Naive thymus-derived CD8-positive, alpha-beta T cell (primary cell): Measurements from ENCODE around the gene MACROD1. TPM values are rescaled to one million over a fixed set of nuclear protein-coding genes. Genes with fewer than 3 reads are reported as not detected.
A peak's percentile ranks its signal among the peaks of the same experiment; 100 is the strongest.
"Not testable (repeated sequence)": the region's sequence is repeated elsewhere in the genome, so short reads cannot be mapped to it uniquely, and the experiment has no call there.

ENCODE experiments used
- ATAC-seq, 2 donors: fragments of 150-1000 bp; cut with Tn5 transposase in 1 of 2; sonication (Bioruptor Pico), chemical (Tn5 transposase) in 1 of 2; 1 replicate in 1 of 2; 2 replicates in 1 of 2; pipeline ENCODE4 v1.10.0; 2021; ENCODE audit warnings: mild to moderate bottlenecking in 2 of 2, moderate library complexity in 2 of 2
- POLR2A ChIA-PET: fragments of 350-600 bp; sonication (Branson Sonifier 250); formaldehyde crosslinking; loops from one replicate; lab custom pipeline; 2021; ENCODE audit warnings: antibody characterized with exemption; lab: Charles Lee
- DNase-seq, 10 donors: peaks; one replicate each; pipeline versions ENCODE4 v3.0.0 to v3.0.0-alpha.2; 2020 to 2022
- H3K27ac Mint-ChIP-seq, 10 donors: one replicate each; pipeline ENCODE4 v1.8.0; 2020 to 2022; ENCODE audit warnings: mild to moderate bottlenecking in 10 of 10, mixed read lengths in 10 of 10, moderate library complexity in 4 of 10, inconsistent platforms in 1 of 10
- H3K27me3 Mint-ChIP-seq, 5 donors: one replicate each; pipeline ENCODE4 v1.8.0; 2021 to 2022; ENCODE audit warnings: mixed read lengths in 5 of 5
- H3K36me3 Mint-ChIP-seq, 3 donors: one replicate each; pipeline ENCODE4 v1.8.0; 2020 to 2022; ENCODE audit warnings: mixed read lengths in 3 of 3, mild to moderate bottlenecking in 2 of 3, inconsistent platforms in 1 of 3
- H3K4me1 Mint-ChIP-seq, 4 donors: one replicate each; pipeline ENCODE4 v1.8.0; 2021 to 2022; ENCODE audit warnings: mixed read lengths in 4 of 4
- H3K4me3 Mint-ChIP-seq, 10 donors: one replicate each; pipeline ENCODE4 v1.8.0; 2020 to 2022; ENCODE audit warnings: mild to moderate bottlenecking in 10 of 10, mixed read lengths in 10 of 10, moderate library complexity in 6 of 10, inconsistent platforms in 1 of 10
- H3K9me3 Mint-ChIP-seq, 9 donors: one replicate each; pipeline ENCODE4 v1.8.0; 2020 to 2022; ENCODE audit warnings: mixed read lengths in 9 of 9, mild to moderate bottlenecking in 3 of 9, inconsistent platforms in 1 of 9, moderate library complexity in 1 of 9
- polyA plus RNA-seq, 3 donors: library from polyadenylated mRNA; unstranded; fragments of 300-500 nt; fragmentation: Illumina TruSeq; gene quantifications; one replicate each; pipeline ENCODE4 v1.2.3, GENCODE V29; 2021
- total RNA-seq, 8 experiments: library from RNA in 2 of 8; stranded (reverse) in 2 of 8; gene quantifications; one replicate each; pipeline ENCODE4 v1.2.3 and lab custom pipeline; 2021 to 2026

MACROD1 gene
- total and polyA plus RNA-seq, 5 experiments from 2014 or later: 7.3 to 14.4 (median 10.8) TPM

DNA sequence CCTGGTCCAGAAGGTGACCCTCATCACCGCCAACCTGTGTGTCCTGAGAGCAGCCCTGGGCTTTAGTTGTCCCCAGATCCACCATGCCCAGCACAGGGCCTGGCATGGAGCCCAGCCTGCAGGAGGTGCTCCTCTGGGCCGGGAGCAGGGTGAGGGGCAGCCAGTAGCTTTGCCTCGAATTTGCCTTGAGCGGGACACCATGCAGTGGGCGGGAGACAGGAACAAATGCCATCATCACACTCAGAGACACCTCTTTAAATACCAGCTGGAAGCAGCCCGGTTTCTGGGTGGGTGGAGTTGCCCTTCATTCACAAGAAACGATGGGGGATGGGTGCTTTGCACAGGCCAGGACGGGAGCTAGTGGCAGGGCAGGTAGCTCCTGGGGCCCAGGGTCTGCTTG, 110.8 kb downstream of the MACROD1 start:
- H3K4me3 Mint-ChIP-seq: no peak overlapping the region
- ATAC-seq (no peak), DNase-seq (no peak)
- H3K27me3 Mint-ChIP-seq: no peaks in the 10 kb centered on the region
- H3K27ac Mint-ChIP-seq: peak overlapping the region in 1 of 10 donors; percentile 70
- H3K9me3 Mint-ChIP-seq: no peaks in the 10 kb centered on the region
- POLR2A ChIA-PET: no interaction called here
- H3K36me3 Mint-ChIP-seq: no peaks in the 10 kb centered on the region
- peaks cover 0 to 3% (median 0%) of the 10 kb centered on the region in 4 donors for H3K4me1 Mint-ChIP-seq

DNA sequence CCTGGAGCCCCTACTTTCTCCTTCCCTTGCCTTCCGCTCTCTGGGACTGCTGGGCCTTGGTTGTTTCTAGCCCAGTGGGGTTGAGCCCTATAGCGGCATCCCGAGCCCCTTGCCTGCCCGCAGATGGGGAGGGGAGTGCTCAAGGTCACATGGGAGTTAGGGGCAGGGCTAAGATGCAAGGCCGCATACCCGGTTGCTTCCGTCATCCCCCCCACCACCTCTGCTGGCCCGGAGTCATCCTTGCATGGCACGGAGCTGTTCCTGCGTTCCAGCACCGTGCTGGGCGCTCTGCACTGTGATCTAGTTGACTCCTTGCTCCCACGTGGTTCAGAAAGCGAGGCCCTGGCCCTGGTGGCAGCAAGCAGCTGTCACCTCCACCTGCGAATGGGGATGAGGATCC, 112.2 kb downstream of the MACROD1 start:
- no peak overlapping the region for H3K4me3 Mint-ChIP-seq
- ATAC-seq: no peak
- H3K9me3 Mint-ChIP-seq: no peaks in the 10 kb centered on the region
- no peak for DNase-seq
- peaks cover 0 to 3% (median 0%) of the 10 kb centered on the region in 4 donors for H3K4me1 Mint-ChIP-seq
- H3K27ac Mint-ChIP-seq: no peak overlapping the region
- POLR2A ChIA-PET: no interaction called here
- H3K36me3 Mint-ChIP-seq: no peaks in the 10 kb centered on the region
- H3K27me3 Mint-ChIP-seq: no peaks in the 10 kb centered on the region

DNA sequence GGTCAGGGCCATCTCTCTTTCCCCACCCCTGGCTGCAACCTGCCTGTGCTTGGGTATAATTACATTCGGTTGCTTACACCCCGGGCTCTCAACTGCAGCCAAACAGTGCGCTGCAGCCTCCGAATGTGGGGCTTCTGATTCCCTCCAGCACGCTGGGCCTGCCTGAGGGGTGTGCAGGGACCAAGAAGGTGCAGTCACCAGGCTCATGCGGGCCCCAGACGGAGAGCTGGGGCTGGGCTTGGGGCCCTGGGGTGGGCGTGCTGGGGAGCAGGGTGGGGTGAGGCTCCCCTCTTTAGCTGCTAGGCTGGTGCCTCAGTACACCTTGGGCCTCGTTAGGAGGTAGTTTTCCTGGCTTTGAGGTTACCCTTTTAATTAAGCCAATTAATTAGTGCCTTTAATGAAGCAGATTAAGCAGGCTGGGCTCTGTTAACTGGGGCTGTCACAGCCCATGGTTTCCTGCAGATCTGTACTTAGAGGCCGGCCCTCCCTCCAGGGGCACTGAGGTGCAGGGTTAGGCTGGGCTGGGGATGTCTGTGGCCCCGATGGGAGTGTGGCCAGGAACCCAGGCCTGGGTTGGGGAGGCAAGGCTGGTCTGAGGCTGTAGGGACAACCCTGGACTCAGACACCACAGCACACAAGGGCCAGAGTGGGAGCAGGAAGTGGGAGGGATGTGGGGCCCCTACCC, 112.8 kb downstream of the MACROD1 start:
- H3K4me1 Mint-ChIP-seq: peaks cover 0 to 3% (median 0%) of the 10 kb centered on the region in 4 donors
- peak overlapping the region in 1 of 10 donors; percentile 44 for H3K27ac Mint-ChIP-seq
- H3K27me3 Mint-ChIP-seq: no peaks in the 10 kb centered on the region
- POLR2A ChIA-PET: no interaction called here
- DNase-seq (no peak), ATAC-seq (no peak)
- H3K9me3 Mint-ChIP-seq: no peaks in the 10 kb centered on the region
- no peak overlapping the region for H3K4me3 Mint-ChIP-seq
- H3K36me3 Mint-ChIP-seq: no peaks in the 10 kb centered on the region

DNA sequence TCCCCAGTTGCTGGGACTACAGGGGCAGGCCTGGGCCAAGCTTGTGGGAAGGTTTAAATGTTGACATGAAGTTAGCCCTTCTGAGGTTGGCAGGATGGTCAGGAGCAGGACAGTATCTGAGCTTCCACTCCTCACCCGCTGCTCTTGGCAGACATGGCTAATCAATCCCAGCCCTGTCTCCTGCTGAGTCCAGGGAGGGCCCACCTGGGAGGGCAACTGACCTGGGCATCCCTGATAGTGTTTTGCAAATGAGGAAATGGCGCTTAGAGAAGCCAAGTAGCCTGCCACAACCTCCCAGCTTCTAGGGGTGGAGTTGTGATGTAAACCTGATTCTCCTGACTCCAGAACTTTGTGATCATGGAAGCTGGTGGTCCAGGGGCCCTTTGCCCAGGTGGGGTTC, 113.5 kb downstream of the MACROD1 start:
- H3K4me1 Mint-ChIP-seq: peaks cover 0 to 3% (median 0%) of the 10 kb centered on the region in 4 donors
- DNase-seq (no peak), ATAC-seq (no peak)
- H3K27ac Mint-ChIP-seq: peak overlapping the region in 2 of 10 donors; percentile 21 to 65
- POLR2A ChIA-PET: no interaction called here
- H3K4me3 Mint-ChIP-seq: no peak overlapping the region
- H3K36me3 Mint-ChIP-seq: no peaks in the 10 kb centered on the region
- no peaks in the 10 kb centered on the region for H3K9me3 Mint-ChIP-seq
- H3K27me3 Mint-ChIP-seq: no peaks in the 10 kb centered on the region

DNA sequence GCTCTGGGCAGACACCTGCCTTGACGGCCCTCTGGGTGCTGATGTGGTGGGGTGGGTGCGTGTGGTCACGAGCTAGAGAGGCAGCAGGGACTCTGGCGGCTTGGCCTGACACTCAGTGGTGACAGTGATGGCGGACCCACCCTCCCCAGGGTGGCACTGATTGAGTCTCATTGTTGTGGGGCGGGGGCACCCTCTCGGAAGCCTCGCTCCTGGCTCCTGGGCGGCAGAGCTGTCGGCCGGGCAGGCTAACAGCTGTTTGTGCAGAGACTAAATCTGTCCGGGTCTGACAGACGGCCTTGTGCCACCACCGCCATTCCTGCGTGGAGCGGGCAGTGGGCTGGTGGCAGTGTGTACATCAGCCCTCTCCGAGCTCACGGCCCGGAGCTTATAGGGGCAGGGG, 114.6 kb downstream of the MACROD1 start:
- DNase-seq: no peak
- Mint-ChIP-seq H3K9me3 (no peaks in the 10 kb centered on the region), H3K36me3 (no peaks in the 10 kb centered on the region), H3K27ac (no peak overlapping the region), H3K27me3 (no peaks in the 10 kb centered on the region), H3K4me1 (peaks cover 0 to 3% (median 0%) of the 10 kb centered on the region in 4 donors), H3K4me3 (no peak overlapping the region)
- POLR2A ChIA-PET: no interaction called here
- no peak for ATAC-seq

DNA sequence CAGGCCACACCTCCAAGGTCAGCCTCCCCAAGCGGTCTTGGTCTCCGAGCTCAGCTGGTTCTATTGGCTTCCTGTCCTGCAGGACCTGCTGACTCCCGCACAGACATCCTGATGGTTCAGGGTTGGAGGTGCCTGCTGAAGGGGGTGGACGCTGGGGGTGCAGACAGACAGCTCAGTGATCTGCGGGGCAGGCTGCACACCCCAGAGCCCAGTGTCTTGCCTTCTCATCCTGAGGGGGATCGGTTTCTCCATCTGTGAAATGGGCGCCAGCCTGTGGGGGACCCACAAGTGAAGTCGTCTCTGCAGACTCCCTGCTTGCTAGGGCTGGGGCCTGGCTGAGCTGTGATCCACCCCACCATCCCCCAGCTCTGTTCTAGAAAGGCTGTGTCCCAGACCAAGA, 116.4 kb downstream of the MACROD1 start:
- POLR2A ChIA-PET: no interaction called here

DNA sequence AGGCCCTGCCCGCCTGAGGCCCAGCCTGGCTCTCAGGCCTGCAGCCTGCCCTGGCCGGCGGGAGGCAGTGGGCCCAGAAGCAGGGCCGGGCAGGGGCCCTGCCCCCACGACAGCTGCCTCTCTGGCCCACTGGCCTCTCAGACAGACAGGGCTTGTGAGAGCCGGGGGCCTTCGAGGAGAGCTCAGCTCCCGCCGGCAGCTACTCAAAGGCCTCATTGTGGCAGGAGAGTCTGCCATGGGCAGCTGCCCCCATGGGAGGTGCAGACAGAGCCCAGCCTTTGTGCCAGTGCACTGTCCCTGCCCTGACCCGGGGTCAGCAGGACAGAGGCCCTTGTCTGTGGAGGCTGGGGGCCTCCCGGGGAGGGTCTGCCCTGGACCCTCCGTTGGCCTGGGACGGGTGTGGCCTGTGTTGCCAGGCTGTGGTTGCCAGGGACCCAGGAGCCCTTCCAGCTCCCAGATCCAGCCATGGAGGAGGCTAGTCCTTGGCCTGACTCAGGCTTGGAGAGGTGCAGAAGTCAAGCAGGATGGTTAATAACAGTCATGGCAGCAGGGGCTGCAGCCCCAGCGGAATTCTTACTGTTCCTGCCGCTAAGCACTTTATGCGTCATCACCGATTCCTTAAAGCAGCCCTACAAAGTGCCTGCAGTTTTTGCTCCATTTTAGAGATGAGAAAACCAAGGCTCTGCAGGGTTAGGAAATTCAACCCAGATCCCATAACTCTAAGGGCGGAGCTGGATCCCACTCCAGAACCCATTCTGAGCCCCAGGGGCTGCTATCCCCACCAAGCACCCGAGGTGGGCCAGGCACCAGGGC, 117.7 kb downstream of the MACROD1 start:
- no peaks in the 10 kb centered on the region for H3K27me3 Mint-ChIP-seq
- no peaks in the 10 kb centered on the region for H3K9me3 Mint-ChIP-seq
- POLR2A ChIA-PET: no interaction called here
- H3K36me3 Mint-ChIP-seq: no peaks in the 10 kb centered on the region
- DNase-seq (no peak), ATAC-seq (no peak)
- H3K27ac Mint-ChIP-seq: no peak overlapping the region
- no peak overlapping the region for H3K4me3 Mint-ChIP-seq
- no peaks in the 10 kb centered on the region for H3K4me1 Mint-ChIP-seq

More for the DNA sequence above, 116.4 kb downstream of the MACROD1 start:
- H3K9me3 Mint-ChIP-seq: no peaks in the 10 kb centered on the region
- no peaks in the 10 kb centered on the region for H3K36me3 Mint-ChIP-seq
- no peak overlapping the region for H3K4me3 Mint-ChIP-seq
- no peak overlapping the region for H3K27ac Mint-ChIP-seq
- H3K4me1 Mint-ChIP-seq: no peaks in the 10 kb centered on the region
- ATAC-seq (no peak), DNase-seq (no peak)
- H3K27me3 Mint-ChIP-seq: no peaks in the 10 kb centered on the region

DNA sequence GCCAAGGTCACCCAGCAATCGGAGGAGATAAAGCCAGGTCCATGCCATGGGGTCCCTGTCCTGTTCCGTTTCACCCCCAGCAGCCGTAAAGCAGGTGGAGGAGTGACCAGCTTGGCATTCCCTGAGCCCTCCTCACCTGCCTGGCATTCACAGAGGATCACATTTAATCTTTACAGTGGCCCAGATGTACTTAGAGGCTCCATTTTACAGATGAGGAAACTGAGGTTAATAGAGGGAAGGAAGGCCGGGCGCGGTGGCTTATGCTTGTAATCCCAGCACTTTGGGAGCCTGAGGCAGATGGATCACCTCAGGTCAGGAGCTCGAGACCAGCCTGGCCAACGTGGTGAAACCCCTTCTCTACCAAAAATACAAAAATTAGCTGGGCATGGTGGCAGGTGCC, 118.5 kb downstream of the MACROD1 start:
- H3K27ac Mint-ChIP-seq, H3K9me3 Mint-ChIP-seq, ATAC-seq, DNase-seq, H3K27me3 Mint-ChIP-seq, H3K4me3 Mint-ChIP-seq, H3K4me1 Mint-ChIP-seq, H3K36me3 Mint-ChIP-seq, POLR2A ChIA-PET: not testable (repeated sequence)

DNA sequence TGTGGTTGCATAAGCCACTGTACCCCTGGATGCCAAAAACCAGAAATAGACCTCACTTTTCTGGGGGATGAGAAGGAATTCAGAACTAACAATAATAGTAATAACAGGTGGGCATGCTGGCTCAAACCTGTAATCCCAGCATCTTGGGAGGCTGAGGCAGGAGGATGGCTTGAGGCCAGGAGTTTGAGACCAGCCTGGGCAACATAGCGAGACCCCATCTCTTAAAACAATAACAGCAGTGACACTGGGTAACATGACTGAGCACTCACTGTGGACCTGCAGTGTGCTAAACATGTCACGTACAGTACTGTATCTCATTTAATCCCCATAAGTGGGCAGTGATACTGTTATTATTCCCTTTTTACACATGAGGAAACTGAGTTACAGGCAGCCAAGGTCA, 120.2 kb downstream of the MACROD1 start:
- Mint-ChIP-seq H3K9me3 (no peaks in the 10 kb centered on the region), H3K27ac (no peak overlapping the region), H3K36me3 (no peaks in the 10 kb centered on the region), H3K27me3 (peaks cover 0 to 3% (median 0%) of the 10 kb centered on the region in 5 donors), H3K4me1 (no peaks in the 10 kb centered on the region), H3K4me3 (no peak overlapping the region)
- POLR2A ChIA-PET: no interaction called here
- DNase-seq: no peak
- ATAC-seq: no peak

DNA sequence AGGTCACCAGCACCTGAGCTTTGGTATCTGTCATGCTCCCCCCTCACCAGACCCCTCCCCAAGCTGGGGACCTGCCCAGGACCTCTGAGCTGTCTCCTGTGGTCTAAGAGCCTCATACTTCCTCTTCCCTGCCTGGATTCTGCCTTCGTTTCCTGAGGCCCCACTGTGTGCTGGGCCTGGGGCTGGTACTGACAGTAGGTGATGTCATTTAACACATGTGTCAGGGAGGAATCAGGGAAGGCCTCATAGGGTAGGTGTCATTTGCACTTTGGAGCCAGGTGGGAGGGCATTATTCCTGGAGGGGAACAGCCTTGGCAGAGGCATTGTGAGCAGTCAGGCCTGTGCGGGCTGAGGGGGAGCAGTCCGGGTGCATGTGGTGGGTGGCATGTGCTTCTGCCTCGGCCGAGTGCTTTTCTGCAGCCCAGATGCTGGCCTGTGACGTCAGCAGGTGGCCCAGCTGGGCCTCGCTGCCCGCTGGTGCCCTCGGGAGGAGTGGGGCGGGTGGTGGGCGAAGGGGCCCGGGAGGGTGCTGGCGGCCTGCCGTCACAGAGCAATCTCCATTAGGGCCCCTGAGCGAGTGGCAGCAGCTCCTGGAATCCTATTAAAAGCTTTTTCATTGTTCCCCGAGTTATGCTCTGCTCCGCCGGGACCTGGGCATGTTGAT, 121.1 kb downstream of the MACROD1 start:
- POLR2A ChIA-PET: no interaction called here
- Mint-ChIP-seq H3K9me3 (no peaks in the 10 kb centered on the region), H3K4me3 (no peak overlapping the region), H3K36me3 (peaks cover 0 to 3% (median 0%) of the 10 kb centered on the region in 3 donors), H3K4me1 (peaks cover 0 to 2% (median 0%) of the 10 kb centered on the region in 4 donors), H3K27ac (no peak overlapping the region), H3K27me3 (peaks cover 0 to 11% (median 8%) of the 10 kb centered on the region in 5 donors)
- ATAC-seq (no peak), DNase-seq (no peak)

DNA sequence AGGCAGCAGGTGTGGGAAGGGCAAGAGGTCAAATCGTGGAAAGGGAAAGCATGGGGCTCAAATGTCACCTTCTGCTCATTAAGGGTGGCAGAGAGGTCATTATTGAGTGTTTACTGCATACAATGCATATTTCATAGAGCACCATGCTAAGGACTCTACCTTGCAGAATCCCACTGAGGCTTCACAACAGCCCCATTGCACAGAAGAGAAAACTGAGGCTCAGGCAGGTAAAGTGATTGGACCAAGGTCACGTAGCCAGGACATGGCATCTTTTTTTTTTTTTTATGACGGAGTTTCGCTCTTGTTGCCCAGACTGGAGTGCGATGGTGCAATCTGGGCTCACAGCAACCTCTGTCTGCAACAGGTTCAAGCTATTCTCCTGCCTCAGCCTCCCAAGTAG, 122.4 kb downstream of the MACROD1 start:
- Mint-ChIP-seq H3K27ac (peak overlapping the region in 1 of 10 donors; percentile 9), H3K9me3 (no peaks in the 10 kb centered on the region), H3K36me3 (peaks cover 0 to 3% (median 0%) of the 10 kb centered on the region in 3 donors), H3K4me1 (peaks cover 0 to 2% (median 0%) of the 10 kb centered on the region in 4 donors), H3K4me3 (no peak overlapping the region), H3K27me3 (peaks cover 0 to 19% (median 9%) of the 10 kb centered on the region in 5 donors)
- ATAC-seq: no peak
- POLR2A ChIA-PET: no interaction called here
- DNase-seq: no peak

DNA sequence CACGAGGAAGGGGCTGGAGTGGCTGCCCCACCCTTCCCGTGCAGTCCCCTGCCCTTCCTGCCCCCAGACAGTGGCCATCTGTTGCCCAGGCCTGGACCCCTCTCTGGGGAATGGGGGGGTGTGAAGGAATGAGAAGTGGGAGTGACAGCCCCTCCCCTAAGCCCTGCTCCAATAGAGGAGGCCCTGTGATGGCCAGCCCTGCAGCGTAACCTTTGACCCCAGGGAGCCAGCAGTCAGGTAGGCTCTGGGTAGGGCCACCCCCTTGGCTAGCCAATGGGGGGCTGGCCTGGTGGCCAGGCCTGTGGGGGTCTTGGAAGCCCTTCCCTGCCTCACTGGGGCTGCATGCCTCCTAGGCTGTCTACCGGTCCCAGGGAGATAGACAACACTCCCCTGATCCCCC, 123.6 kb downstream of the MACROD1 start:
- H3K36me3 Mint-ChIP-seq: peaks cover 0 to 3% (median 0%) of the 10 kb centered on the region in 3 donors
- H3K4me3 Mint-ChIP-seq: peak overlapping the region in 1 of 10 donors; percentile 51
- no peak overlapping the region for H3K27ac Mint-ChIP-seq
- H3K27me3 Mint-ChIP-seq: peaks cover 2 to 29% (median 12%) of the 10 kb centered on the region in 5 donors
- no peaks in the 10 kb centered on the region for H3K9me3 Mint-ChIP-seq
- DNase-seq: no peak
- POLR2A ChIA-PET: no interaction called here
- no peak for ATAC-seq
- H3K4me1 Mint-ChIP-seq: peaks cover 0 to 2% (median 0%) of the 10 kb centered on the region in 4 donors

DNA sequence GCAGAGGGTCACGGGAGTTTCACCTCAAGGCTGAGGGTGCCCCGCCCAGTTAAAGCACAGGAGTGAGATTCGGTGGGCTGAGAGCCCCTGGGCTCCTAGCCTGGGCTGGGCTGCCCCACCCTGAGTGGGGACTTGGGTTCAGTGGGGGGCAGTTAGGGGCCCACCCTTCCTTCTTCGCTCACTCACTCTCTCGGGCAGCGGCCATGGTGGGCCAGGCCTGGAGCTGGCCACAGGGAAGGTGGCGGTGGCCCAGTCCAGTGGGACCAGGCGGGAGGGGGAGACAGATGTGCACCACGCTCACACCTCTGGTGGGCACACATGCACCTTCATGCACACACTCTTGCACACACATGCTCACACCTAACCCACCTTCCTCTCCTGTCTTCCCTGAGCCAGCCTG, 124.1 kb downstream of the MACROD1 start:
- peak overlapping the region in 1 of 10 donors; percentile 51 for H3K4me3 Mint-ChIP-seq
- no peak overlapping the region for H3K27ac Mint-ChIP-seq

More for the DNA sequence above, 124.1 kb downstream of the MACROD1 start:
- ATAC-seq (no peak), DNase-seq (no peak)
- H3K9me3 Mint-ChIP-seq: no peaks in the 10 kb centered on the region
- POLR2A ChIA-PET: no interaction called here
- peaks cover 0 to 2% (median 0%) of the 10 kb centered on the region in 4 donors for H3K4me1 Mint-ChIP-seq
- peaks cover 2 to 33% (median 12%) of the 10 kb centered on the region in 5 donors for H3K27me3 Mint-ChIP-seq
- peaks cover 0 to 3% (median 0%) of the 10 kb centered on the region in 3 donors for H3K36me3 Mint-ChIP-seq
